GM19452 (cell line): ENCODE results near the gene TUBB8.
"Not testable (repeated sequence)": the region's sequence is repeated elsewhere in the genome, so short reads cannot be mapped to it uniquely, and the experiment has no call there.

Source experiments
- ATAC-seq: cut with Tn5 transposase; IDR thresholded peaks from one replicate; pipeline ENCODE4 v1.9.1; 2021; ENCODE audit not compliant: unreplicated experiment

Gene TUBB8

GRCh38 chr10:48996-49395, at the start of gene TUBB8:
Gene TUBB8, minus strand, starts transcription at chr10:49296. Its CDS starts 58 bp downstream, at chr10:49238.
- no peak for ATAC-seq

GRCh38 chr10:96466-96865, 47.4 kb upstream of the TUBB8 start:
- ATAC-seq, result no peak

GRCh38 chr10:95356-96115, 46.4 kb upstream of the TUBB8 start:
- no peak for ATAC-seq

- no peak for ATAC-seq
Observed at GRCh38 chr10:94613-95012, 45.5 kb upstream of the TUBB8 start.

- no peak for ATAC-seq
Observed at GRCh38 chr10:92846-93245, 43.8 kb upstream of the TUBB8 start.

GRCh38 chr10:92153-92552, 43.1 kb upstream of the TUBB8 start:
- no peak for ATAC-seq

- no peak for ATAC-seq
Observed at GRCh38 chr10:91313-91712, 42.2 kb upstream of the TUBB8 start.

GRCh38 chr10:90161-90560, 41.1 kb upstream of the TUBB8 start:
- no peak for ATAC-seq

GRCh38 chr10:89248-89647, 40.2 kb upstream of the TUBB8 start:
- ATAC-seq, result no peak

- ATAC-seq, result no peak
Observed at GRCh38 chr10:88253-88652, 39.2 kb upstream of the TUBB8 start.

GRCh38 chr10:87177-88080, 38.3 kb upstream of the TUBB8 start:
- no peak for ATAC-seq

GRCh38 chr10:86031-86430, 36.9 kb upstream of the TUBB8 start:
- ATAC-seq, result no peak

GRCh38 chr10:85044-85443, 35.9 kb upstream of the TUBB8 start:
- no peak for ATAC-seq

- ATAC-seq, result no peak
Observed at GRCh38 chr10:83930-84530, 34.9 kb upstream of the TUBB8 start.

- no peak for ATAC-seq
Observed at GRCh38 chr10:80477-81105, 31.5 kb upstream of the TUBB8 start.

- no peak for ATAC-seq
Observed at GRCh38 chr10:79532-80215, 30.6 kb upstream of the TUBB8 start.

GRCh38 chr10:78556-78955, 29.5 kb upstream of the TUBB8 start:
- no peak for ATAC-seq

GRCh38 chr10:74266-74621, 25.1 kb upstream of the TUBB8 start:
- not testable (repeated sequence) for ATAC-seq

GRCh38 chr10:73543-74265, 24.6 kb upstream of the TUBB8 start:
- ATAC-seq, result not testable (repeated sequence)

- not testable (repeated sequence) for ATAC-seq
Observed at GRCh38 chr10:68156-68555, 19.1 kb upstream of the TUBB8 start.
